Stimulated activated CD4-positive, alpha-beta T cell treated with anti-CD3 and anti-CD28 coated beads, Interleukin-12 subunit alpha, Interleukin-12 subunit beta, amount 100 ng/mL, for 4 hours (primary cell): ENCODE data around the gene RASSF7.

ENCODE experiments used
- DNase-seq: peaks from one replicate; pipeline ENCODE4 v3.0.0-alpha.2; 2020

The RASSF7 gene

GRCh38 chr11:612201-612960 lies 51.6 kb downstream of the RASSF7 start:
- DNase-seq: no peak

GRCh38 chr11:612961-613300 lies 52.2 kb downstream of the RASSF7 start:
- no peak for DNase-seq

GRCh38 chr11:613369-613968 lies 52.7 kb downstream of the RASSF7 start:
- peak; percentile 79 for DNase-seq
